Right renal pelvis (tissue), 4 donors: Measurements from ENCODE around the gene TSR1. TPM values are rescaled to one million over a fixed set of nuclear protein-coding genes. Genes with fewer than 3 reads are reported as not detected.
"Not testable (repeated sequence)": the region's sequence is repeated elsewhere in the genome, so short reads cannot be mapped to it uniquely, and the experiment has no call there.

Source experiments
- DNase-seq, 4 donors: peaks; one replicate each; pipeline ENCODE4 v3.0.0-alpha.2; 2013; ENCODE audit warnings: low read depth in 4 of 4, low spot score in 3 of 4, missing footprints in 1 of 4
- polyA plus RNA-seq, 4 donors: library from polyadenylated mRNA; unstranded; fragments of 120-200 nt; gene quantifications; one replicate each; pipeline ENCODE4 v1.2.1, GENCODE V29; 2013; ENCODE audit not compliant: insufficient read length in 4 of 4

TSR1 gene
- polyA plus RNA-seq, 4 donors = 33.3 to 36.9 (median 35.0) TPM

DNA sequence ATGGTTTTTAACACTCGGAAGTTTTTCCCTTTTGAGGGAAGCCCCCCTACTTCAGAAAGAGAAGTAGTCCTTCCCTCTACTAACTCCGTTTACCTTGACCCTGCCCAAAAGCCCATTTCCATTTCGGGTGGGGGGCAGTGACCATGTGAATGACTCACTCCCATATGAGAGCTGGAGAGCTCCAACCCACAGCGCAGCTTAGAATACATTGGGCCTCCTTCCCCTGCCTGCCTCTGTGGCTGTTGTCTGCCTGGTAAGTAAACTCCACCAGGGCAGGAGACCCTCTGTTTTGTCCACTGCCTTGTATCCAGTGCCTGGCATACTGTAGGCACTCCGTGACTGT lies 2.0 kb upstream of the TSR1 start:
- no peak for DNase-seq

DNA sequence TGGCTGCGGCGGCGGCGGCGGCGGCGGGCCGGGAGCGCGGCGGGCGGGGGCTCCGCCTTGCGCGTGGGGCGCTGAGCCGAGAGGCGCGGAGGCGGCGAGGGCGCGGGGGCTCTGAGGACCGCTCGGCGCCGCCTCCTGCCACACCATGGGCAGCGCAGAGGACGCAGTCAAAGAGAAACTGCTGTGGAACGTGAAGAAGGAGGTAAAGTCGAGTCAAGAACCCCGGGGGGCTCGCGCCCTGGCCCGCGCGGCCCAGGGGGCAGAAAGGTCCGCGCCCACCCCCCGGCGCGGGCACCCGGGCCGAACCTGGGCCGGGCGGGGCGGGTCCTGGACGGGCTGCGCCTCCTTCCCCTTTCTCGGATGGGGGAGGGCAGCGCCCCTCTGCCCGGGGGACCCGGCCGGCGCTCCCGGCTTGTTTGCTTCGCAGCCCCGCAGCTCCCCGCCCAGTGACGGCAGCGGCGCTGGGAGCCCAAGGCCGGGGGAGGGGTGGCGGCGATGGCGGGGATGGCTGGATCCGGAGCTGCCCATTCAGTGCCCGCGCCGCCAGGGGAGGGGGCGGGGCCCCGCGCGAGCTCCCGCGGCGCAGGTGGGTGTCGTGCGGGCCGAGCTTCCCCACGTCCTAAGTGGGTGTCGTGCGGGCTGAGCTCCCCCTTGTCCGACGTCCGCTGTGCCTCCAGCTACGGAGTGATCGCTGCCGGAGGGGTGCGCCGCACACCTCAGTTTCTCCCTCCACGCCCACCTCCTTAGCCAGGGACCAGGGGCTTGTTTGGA lies 1.5 kb upstream of the TSR1 start:
- no peak for DNase-seq

GRCh38 chr17:2336852-2337543 lies 741 bp upstream of the TSR1 start, which contains the start of gene SGSM2:
Gene SGSM2 (plus strand): TSS chr17:2337501. CDS start chr17:2337689, 188 bp downstream.
- DNase-seq = no peak

GRCh38 chr17:2335726-2336214 lies 487 bp downstream of the TSR1 start:
- DNase-seq = no peak

- no peak for DNase-seq
These were observed 5.0 kb downstream of the TSR1 start for GRCh38 chr17:2331303-2331702.

GRCh38 chr17:2323629-2324314 lies 12.5 kb downstream of the TSR1 start:
- no peak for DNase-seq

GRCh38 chr17:2321399-2321798 lies 14.9 kb downstream of the TSR1 start:
- no peak for DNase-seq

DNA sequence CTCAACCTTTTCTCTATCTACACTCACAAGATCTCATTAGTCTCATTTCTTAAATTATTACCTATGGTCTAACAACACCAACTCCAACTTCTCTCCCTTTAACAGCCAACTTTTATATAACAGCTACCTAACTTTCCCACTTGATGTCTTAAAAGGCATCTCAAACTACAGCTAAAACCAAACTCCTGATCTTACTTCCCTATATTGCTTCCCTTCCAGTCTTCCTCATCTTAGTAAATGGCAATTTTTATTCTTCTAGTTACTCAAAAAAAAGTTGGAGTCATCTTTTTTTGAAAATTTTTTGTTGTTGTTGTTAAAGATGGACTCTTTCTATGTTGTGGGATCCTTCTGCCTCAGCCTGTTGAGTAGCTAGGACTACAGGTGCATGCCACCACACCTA lies 17.2 kb downstream of the TSR1 start:
- no peak for DNase-seq

- no peak for DNase-seq
These were observed 18.5 kb downstream of the TSR1 start for GRCh38 chr17:2317796-2318195.

DNA sequence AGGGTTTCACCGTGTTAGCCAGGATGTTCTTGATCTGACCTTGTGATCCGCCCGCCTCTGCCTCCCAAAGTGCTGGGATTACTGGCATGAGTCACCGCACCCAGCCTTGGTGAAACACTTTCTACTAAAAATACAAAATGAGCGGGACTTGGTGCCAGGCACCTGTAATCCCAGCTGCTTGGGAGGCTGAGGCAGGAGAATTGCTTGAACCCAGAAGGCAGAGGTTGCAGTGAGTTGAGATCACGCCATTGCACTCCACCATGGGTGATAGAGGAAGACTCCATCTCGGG lies 19.4 kb downstream of the TSR1 start:
- DNase-seq = not testable (repeated sequence)

GRCh38 chr17:2312736-2313135 lies 23.5 kb downstream of the TSR1 start:
- no peak for DNase-seq

DNA sequence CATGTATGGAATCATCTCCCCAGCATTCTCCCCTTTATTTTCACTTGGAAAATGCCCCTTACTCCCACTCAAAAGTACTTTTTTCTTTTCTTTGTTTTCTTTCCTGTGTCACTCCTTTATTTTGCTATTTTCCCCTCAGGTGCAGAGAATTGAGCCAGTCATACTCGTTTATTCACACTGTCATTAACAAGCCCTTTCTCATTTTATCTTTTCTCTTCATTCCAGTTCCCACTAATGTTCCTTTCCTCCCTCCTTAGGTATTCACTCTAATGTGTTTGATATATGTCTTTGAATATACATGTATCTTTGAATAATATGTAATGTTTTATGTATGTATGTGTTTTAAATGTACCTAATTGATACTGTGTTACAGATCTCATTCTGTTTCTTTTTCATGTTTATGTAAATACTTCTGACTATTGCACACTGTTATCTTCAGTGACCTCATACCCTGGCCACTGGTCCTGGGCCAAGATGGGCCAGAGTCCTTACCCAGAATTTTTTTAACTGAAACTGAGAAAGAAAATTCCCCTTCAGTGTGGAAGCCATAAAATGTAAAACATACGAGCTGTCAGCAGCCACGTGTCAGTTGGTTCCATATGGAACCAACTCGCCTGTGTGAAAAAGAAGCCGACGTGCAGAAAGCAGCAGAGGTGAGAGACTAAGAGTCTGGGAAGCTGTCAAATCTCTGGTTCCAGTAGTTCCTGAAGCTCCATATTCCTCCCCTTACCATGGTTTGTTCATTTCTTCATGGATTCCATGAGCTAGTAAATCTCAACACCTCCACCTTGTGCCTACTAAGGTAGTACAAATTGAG lies 26.7 kb downstream of the TSR1 start:
- peak in 1 of 4 donors; percentile 2 for DNase-seq

GRCh38 chr17:2304931-2305330 lies 31.3 kb downstream of the TSR1 start:
- DNase-seq = no peak

DNA sequence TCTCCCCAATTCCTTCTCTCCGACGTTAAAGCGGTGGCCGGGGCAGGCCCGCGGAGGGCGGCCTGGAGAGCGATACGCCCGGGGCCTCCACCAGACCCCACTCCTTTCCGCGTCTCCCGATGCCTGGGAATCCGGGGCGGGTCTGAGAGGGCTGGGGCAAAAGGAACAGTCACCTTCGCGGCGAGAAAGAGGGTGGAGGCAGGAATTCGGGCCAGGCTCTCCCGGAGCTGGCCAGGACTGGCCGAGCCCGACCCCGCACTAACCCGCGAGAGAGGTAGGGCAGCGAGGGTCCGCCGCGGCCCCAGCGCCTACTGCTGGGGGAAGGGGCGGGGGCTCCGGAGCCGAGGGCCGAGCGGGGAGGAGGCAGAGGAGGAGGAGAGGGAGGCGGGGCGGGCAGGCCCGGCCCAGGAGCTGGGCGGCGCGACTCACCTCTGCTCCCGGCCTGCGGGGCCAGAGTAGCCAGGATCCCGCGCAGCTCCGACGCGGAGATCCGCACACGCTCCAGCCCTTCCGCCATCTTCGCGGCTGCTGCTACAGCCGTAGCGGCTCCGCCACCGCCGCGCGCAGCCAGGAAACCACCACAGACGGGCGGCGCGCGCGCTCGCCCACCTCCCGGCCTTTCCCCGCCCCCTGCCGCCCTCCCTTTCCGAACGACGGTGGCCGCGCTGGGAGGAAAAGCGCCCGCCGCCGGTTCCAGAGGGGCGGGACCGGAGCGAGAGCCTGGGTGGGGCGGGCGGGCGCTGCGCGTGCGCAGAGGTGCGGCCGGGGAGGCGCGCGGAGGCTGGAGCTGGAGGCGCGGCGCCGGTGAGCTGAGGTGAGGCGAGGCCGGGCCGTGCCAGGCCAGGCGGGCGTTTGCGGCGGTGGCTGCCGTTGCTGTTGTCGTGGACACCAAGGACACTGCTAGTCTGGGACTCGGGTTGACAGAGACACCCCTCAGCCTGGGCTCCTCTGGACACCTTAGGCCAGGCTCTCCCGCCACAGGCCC lies 32.8 kb downstream of the TSR1 start, which contains the start of the genes SMG6 and SRR:
SMG6 (minus strand) TSS at position 582 of the 985 bp plus-strand sequence; CDS start at position 517, 65 bp downstream.
SRR (plus strand) TSS at position 747 of the 985 bp plus-strand sequence. CDS start 11,611 bp downstream, outside the sequence.
- peak; percentile 85 to 89 (median 86) for DNase-seq

GRCh38 chr17:2302778-2303203 lies 33.5 kb downstream of the TSR1 start:
- DNase-seq = no peak

DNA sequence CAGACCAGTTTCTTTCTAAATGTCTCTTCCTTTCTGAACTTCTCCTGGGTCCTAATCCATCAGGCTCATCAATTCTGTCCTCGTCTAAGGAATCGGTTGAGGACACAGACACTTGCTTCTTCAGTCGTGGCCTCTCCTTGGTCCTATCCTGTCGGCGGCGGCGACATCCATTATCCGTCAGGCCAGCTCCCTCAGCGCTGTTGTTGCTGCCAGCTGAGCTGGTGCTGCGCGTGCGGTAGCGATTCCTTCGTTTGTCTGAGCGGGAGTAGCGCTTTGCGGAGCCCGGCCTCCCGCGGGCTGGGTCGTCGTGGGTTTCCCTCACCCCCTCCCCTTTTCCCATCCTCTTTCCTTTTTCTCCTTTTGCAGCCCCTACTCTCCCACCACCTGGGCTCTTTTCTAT lies 36.5 kb downstream of the TSR1 start:
- DNase-seq = no peak

DNA sequence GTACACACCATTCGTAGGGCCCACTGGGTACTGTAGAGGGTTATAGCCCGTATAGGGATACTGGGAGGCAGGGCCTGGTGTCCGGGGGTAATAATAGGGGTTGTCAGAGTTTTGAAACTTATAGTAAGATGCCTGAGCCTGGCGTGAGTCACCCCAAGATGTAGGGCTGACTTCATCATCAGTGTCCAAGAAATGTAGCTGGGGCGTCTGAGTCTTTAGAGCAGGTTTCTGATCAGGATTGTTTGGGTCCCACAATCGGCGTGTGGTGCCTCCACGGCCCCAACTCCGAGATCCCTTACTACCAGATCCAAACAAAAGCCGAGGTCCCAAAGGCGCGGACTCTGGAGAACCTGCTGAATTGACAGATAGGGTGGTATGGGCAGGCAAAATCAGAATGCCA lies 37.1 kb downstream of the TSR1 start:
- DNase-seq = no peak

- DNase-seq = no peak
These were observed 39.2 kb downstream of the TSR1 start for GRCh38 chr17:2297023-2297422.

GRCh38 chr17:2295575-2295974 lies 40.7 kb downstream of the TSR1 start:
- no peak for DNase-seq
